A673 (cell line): ENCODE measurements around the gene HMCN2.

Experiments
- CTCF ChIP-seq: fragments of 300-800, 200-600 bp; sonication (generic); conservative IDR thresholded peaks from 2 replicates; pipeline ENCODE4 v1.5.1; 2017; ENCODE audit warnings: low read depth, mild to moderate bottlenecking, antibody characterized with exemption, low read length, moderate library complexity, mixed read lengths
- EZH2 ChIP-seq: fragments of 200-600 bp; sonication (generic); IDR thresholded peaks from 2 replicates; pipeline ENCODE4 v1.6.1; 2017; ENCODE audit warnings: borderline replicate concordance, low read depth, mild to moderate bottlenecking, mixed read lengths, antibody characterized with exemption, low read length; ENCODE audit not compliant: poor library complexity, severe bottlenecking

GRCh38 chr9:130477564-130477963, 212.0 kb downstream of the HMCN2 start:
- no peak for TF ChIP-seq CTCF
- TF ChIP-seq EZH2, result no peak
